ENCODE measurements around the gene KLHL5. TPM values are rescaled to one million over a fixed set of nuclear protein-coding genes. Genes with fewer than 3 reads are reported as not detected.
A peak's percentile ranks its signal among the peaks of the same experiment; 100 is the strongest.
"Not testable (repeated sequence)": the region's sequence is repeated elsewhere in the genome, so short reads cannot be mapped to it uniquely, and the experiment has no call there.

Gene KLHL5
- total RNA-seq: 45.0 and 46.3 TPM in 2 replicates

DNA sequence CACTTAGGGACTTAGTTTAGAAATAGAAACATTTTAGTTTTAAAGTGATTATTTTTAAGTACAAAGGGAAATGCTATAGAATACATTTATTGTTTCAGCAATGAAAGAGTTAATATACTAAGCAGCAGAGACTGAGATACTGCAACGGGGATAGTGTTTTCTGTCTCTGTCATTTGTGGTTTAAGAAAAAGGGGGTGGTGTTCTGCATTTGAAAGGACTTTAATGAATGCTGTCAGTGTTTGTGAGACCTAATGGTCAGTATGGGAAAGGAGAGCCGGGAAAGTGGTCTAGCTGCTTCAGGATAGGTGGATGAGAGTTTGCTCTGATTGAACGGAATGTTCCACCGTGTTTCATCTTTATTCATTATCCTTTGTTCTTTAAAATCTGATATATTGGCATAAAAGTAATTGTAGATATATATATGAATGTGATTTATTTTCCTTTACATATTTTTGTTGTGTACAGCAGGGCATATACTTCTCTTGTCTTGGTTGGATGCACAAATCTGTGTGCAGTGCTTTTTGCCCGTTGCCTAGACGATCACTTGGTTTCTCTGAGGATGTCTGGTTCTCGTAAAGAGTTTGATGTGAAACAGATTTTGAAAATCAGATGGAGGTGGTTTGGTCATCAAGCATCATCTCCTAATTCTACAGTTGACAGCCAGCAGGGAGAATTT is at the start of gene KLHL5:
Gene KLHL5 (plus strand): TSS at position 139 of the 676 bp plus-strand sequence. CDS start 421 bp downstream, at position 560.
- H3K27me3 Mint-ChIP-seq (ENCODE audit: insufficient read depth): no peaks in the 10 kb centered on the region
- peaks cover 10% of the 10 kb centered on the region for H3K36me3 Mint-ChIP-seq (ENCODE audit: low read depth)
- no peak within 1 kb of the TSS for H3K4me3 Mint-ChIP-seq
- no peaks in the 10 kb centered on the region for H3K9me3 Mint-ChIP-seq
- peaks cover 31% of the 10 kb centered on the region for H3K4me1 Mint-ChIP-seq (ENCODE audit: low read depth)
- peak within 1 kb of the TSS; percentile 19 for H3K27ac Mint-ChIP-seq
- DNase-seq (ENCODE audit: low spot score): no peak
- intact Hi-C loops (cut with micrococcal nuclease): no loop called here

- intact Hi-C loops (cut with micrococcal nuclease): no loop called here
- peaks cover 40% of the 10 kb centered on the region for H3K4me1 Mint-ChIP-seq (ENCODE audit: low read depth)
- H3K36me3 Mint-ChIP-seq (ENCODE audit: low read depth): peaks cover 65% of the 10 kb centered on the region
- no peak for DNase-seq (ENCODE audit: low spot score)
- H3K9me3 Mint-ChIP-seq: peaks cover 33% of the 10 kb centered on the region
- no peaks in the 10 kb centered on the region for H3K27me3 Mint-ChIP-seq (ENCODE audit: insufficient read depth)
- H3K27ac Mint-ChIP-seq: no peak overlapping the region
- no peak overlapping the region for H3K4me3 Mint-ChIP-seq
Observed at GRCh38 chr4:39014028-39014427, 48.0 kb upstream of the KLHL5 start.

- peaks cover 69% of the 10 kb centered on the region for H3K36me3 Mint-ChIP-seq (ENCODE audit: low read depth)
Observed at GRCh38 chr4:39020130-39020529, 41.9 kb upstream of the KLHL5 start.

DNA sequence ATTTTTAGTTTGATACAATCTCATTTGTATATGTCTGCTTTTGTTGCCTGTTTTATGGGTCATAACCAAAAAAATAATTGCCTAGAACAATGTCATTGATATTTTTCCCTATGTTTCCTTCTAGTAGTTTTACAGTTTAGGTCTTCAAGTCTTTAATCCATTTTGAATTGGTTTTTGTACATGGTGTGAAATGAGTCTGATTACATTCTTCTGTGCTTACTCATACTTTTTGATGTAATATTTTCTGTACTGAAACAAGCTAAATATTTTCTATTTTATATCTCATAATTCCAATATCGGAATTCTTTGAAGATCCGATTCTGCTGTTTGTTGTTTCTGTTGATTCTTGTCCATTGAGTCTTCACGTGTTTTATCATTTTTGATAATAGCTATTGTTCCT is 40.4 kb upstream of the KLHL5 start:
- no peak overlapping the region for H3K27ac Mint-ChIP-seq
- H3K4me1 Mint-ChIP-seq (ENCODE audit: low read depth): peaks cover 30% of the 10 kb centered on the region
- H3K27me3 Mint-ChIP-seq (ENCODE audit: insufficient read depth): no peaks in the 10 kb centered on the region
- peaks cover 24% of the 10 kb centered on the region for H3K9me3 Mint-ChIP-seq
- peaks cover 60% of the 10 kb centered on the region for H3K36me3 Mint-ChIP-seq (ENCODE audit: low read depth)
- no peak for DNase-seq (ENCODE audit: low spot score)
- no peak overlapping the region for H3K4me3 Mint-ChIP-seq
- intact Hi-C loops (cut with micrococcal nuclease): no loop called here

More at GRCh38 chr4:39020130-39020529, 41.9 kb upstream of the KLHL5 start:
- no peak overlapping the region for H3K27ac Mint-ChIP-seq
- H3K4me3 Mint-ChIP-seq: no peak overlapping the region
- H3K9me3 Mint-ChIP-seq: peaks cover 34% of the 10 kb centered on the region
- H3K27me3 Mint-ChIP-seq (ENCODE audit: insufficient read depth): no peaks in the 10 kb centered on the region
- peaks cover 32% of the 10 kb centered on the region for H3K4me1 Mint-ChIP-seq (ENCODE audit: low read depth)
- intact Hi-C loops (cut with micrococcal nuclease): no loop called here
- no peak for DNase-seq (ENCODE audit: low spot score)

GRCh38 chr4:39022241-39022640 is 39.8 kb upstream of the KLHL5 start:
- Mint-ChIP-seq H3K9me3 (peaks cover 22% of the 10 kb centered on the region), H3K36me3 (ENCODE audit: low read depth) (peaks cover 57% of the 10 kb centered on the region), H3K4me3 (no peak overlapping the region), H3K4me1 (ENCODE audit: low read depth) (peaks cover 30% of the 10 kb centered on the region), H3K27me3 (ENCODE audit: insufficient read depth) (no peaks in the 10 kb centered on the region), H3K27ac (no peak overlapping the region)
- intact Hi-C loops (cut with micrococcal nuclease): no loop called here
- DNase-seq (ENCODE audit: low spot score): no peak

DNA sequence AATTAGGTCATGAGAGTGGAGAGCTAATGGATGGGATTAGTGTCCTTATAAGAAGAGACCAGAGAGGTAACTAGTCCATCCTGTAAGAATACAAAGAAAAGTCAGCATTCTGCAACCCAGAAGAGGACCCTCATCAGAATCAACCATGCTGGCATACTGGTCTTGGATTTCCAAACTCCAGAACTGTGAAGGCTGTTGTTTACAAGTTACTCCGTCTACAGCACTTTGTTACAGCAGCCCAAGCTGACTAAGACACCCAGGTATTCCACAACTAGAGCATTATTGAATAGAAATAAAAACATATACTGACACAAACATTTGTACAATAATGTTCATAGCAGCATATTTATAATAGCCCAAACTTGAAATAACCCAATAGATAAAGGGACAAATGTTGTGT is 39.0 kb upstream of the KLHL5 start:
- intact Hi-C loops (cut with micrococcal nuclease): no loop called here
- Mint-ChIP-seq H3K36me3 (ENCODE audit: low read depth) (peaks cover 50% of the 10 kb centered on the region), H3K27me3 (ENCODE audit: insufficient read depth) (no peaks in the 10 kb centered on the region), H3K4me3 (no peak overlapping the region), H3K4me1 (ENCODE audit: low read depth) (peaks cover 37% of the 10 kb centered on the region), H3K9me3 (peaks cover 16% of the 10 kb centered on the region), H3K27ac (no peak overlapping the region)
- DNase-seq (ENCODE audit: low spot score): no peak

- no peak for DNase-seq (ENCODE audit: low spot score)
- peaks cover 46% of the 10 kb centered on the region for H3K36me3 Mint-ChIP-seq (ENCODE audit: low read depth)
- H3K4me1 Mint-ChIP-seq (ENCODE audit: low read depth): peaks cover 48% of the 10 kb centered on the region
- intact Hi-C loops (cut with micrococcal nuclease): no loop called here
- no peak overlapping the region for H3K27ac Mint-ChIP-seq
- H3K27me3 Mint-ChIP-seq (ENCODE audit: insufficient read depth): no peaks in the 10 kb centered on the region
- no peak overlapping the region for H3K4me3 Mint-ChIP-seq
- H3K9me3 Mint-ChIP-seq: peaks cover 16% of the 10 kb centered on the region
Observed at GRCh38 chr4:39024311-39024865, 37.6 kb upstream of the KLHL5 start.

DNA sequence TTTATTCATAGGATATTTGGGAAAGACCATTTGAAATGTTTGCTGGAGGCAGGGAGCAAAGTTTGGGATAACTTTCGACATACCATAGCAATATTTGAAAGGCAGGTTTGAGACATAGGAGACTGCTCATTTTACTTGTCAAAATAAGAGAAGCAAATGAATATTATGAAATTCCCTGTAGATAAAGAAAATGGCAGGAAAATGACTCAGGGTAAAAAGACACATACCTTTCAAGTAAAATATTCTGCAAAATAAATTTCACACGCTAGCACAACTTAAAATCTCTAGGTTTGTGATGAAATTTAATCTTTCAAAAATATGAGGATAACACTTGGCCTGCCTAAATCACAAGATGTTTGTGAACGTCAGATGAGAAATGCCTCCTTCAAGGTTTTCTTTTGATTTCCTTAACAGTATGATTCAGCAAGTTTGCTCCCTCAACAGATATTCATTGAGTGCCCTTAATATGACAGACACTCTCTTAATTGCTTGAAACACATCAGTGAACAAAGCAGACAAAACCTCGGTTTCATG is 36.4 kb upstream of the KLHL5 start:
- H3K4me3 Mint-ChIP-seq: no peak overlapping the region
- intact Hi-C loops (cut with micrococcal nuclease): loop anchor here (2.0 kb wide), 1 partner anchor 17 kb away; no protein-coding TSS in a partner anchor
- H3K4me1 Mint-ChIP-seq (ENCODE audit: low read depth): peaks cover 52% of the 10 kb centered on the region
- H3K36me3 Mint-ChIP-seq (ENCODE audit: low read depth): peaks cover 39% of the 10 kb centered on the region
- DNase-seq (ENCODE audit: low spot score): no peak
- no peak overlapping the region for H3K27ac Mint-ChIP-seq
- H3K9me3 Mint-ChIP-seq: peaks cover 16% of the 10 kb centered on the region
- no peaks in the 10 kb centered on the region for H3K27me3 Mint-ChIP-seq (ENCODE audit: insufficient read depth)

DNA sequence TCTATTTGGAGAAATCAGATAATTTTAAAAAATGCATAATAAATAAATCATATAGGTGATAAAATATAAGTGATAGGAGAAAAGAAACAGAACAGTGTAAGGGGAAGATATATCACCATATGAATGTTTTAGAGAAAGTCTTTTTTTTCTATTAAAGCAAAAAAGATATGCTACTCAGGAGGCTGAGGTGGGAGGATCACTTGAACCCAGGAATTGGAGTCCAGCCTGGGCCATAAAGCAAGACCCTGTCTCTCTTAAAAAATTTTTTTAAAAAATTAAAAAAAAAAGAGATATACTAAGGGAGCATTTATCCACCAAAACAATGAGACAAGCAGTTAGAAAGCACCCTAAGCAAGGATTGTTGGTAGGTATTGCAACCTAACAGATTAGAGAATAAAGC is 35.9 kb upstream of the KLHL5 start:
- H3K27ac Mint-ChIP-seq: no peak overlapping the region
- H3K9me3 Mint-ChIP-seq: peaks cover 16% of the 10 kb centered on the region
- no peak overlapping the region for H3K4me3 Mint-ChIP-seq
- H3K4me1 Mint-ChIP-seq (ENCODE audit: low read depth): peaks cover 52% of the 10 kb centered on the region
- H3K36me3 Mint-ChIP-seq (ENCODE audit: low read depth): peaks cover 39% of the 10 kb centered on the region
- DNase-seq (ENCODE audit: low spot score): no peak
- intact Hi-C loops (cut with micrococcal nuclease): loop anchor here (2.0 kb wide), 1 partner anchor 17 kb away; no protein-coding TSS in a partner anchor
- no peaks in the 10 kb centered on the region for H3K27me3 Mint-ChIP-seq (ENCODE audit: insufficient read depth)

- DNase-seq (ENCODE audit: low spot score): no peak
- peaks cover 53% of the 10 kb centered on the region for H3K4me1 Mint-ChIP-seq (ENCODE audit: low read depth)
- H3K27ac Mint-ChIP-seq: peak overlapping the region; percentile 77
- intact Hi-C loops (cut with micrococcal nuclease): loop anchor here (2.0 to 5.0 kb wide), 3 partner anchors 105 to 898 kb away; partner anchors contain the start of genes LIAS and RPL9
- no peaks in the 10 kb centered on the region for H3K9me3 Mint-ChIP-seq
- H3K4me3 Mint-ChIP-seq: peak overlapping the region; percentile 93
- H3K36me3 Mint-ChIP-seq (ENCODE audit: low read depth): peaks cover 10% of the 10 kb centered on the region
- H3K27me3 Mint-ChIP-seq (ENCODE audit: insufficient read depth): no peaks in the 10 kb centered on the region
Observed at GRCh38 chr4:39029752-39030694, 32.0 kb upstream of the KLHL5 start.

- Mint-ChIP-seq H3K4me1 (ENCODE audit: low read depth) (peaks cover 46% of the 10 kb centered on the region), H3K36me3 (ENCODE audit: low read depth) (peaks cover 7% of the 10 kb centered on the region), H3K9me3 (no peaks in the 10 kb centered on the region), H3K4me3 (peak overlapping the region; percentile 93), H3K27ac (peak overlapping the region; percentile 77), H3K27me3 (ENCODE audit: insufficient read depth) (no peaks in the 10 kb centered on the region)
- intact Hi-C loops (cut with micrococcal nuclease): loop anchor here (2.0 to 5.0 kb wide), 3 partner anchors 104 to 898 kb away; partner anchors contain the start of genes LIAS and RPL9
- DNase-seq (ENCODE audit: low spot score): no peak
Observed at GRCh38 chr4:39030725-39031124, 31.3 kb upstream of the KLHL5 start.

DNA sequence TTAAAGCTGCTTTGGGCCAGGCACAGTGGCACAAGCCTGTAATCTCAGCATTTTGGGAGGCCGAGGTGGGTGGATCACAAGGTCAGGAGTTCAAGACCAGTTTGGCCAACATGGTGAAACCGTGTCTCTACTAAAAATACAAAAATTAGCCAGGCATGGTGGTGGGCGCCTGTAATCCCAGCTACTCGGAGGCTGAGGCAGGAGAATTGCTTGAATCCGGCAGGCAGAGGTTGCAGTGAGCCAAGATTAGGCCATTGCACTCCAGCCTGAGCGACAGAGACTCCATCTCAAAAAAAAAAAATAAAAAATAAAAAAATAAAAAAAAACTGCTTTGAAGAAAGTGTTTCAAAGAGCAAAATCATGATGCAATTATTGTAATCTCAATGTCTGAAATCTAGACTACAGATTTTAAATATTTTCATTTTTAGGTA is 30.4 kb upstream of the KLHL5 start:
- Mint-ChIP-seq H3K27ac (peak overlapping the region; percentile 87), H3K4me1 (ENCODE audit: low read depth) (peaks cover 49% of the 10 kb centered on the region), H3K4me3 (peak overlapping the region; percentile 93)
- not testable (repeated sequence) for DNase-seq (ENCODE audit: low spot score); H3K36me3 Mint-ChIP-seq (ENCODE audit: low read depth); H3K27me3 Mint-ChIP-seq (ENCODE audit: insufficient read depth); H3K9me3 Mint-ChIP-seq
- intact Hi-C loops (cut with micrococcal nuclease): loop anchor here (1.0 to 5.0 kb wide), 9 partner anchors 13 to 899 kb away; partner anchors contain the start of genes LIAS and RPL9
